Mesenchymal stem cell (in vitro differentiated cells and primary cell): ENCODE data around the gene TRAPPC4. TPM values are rescaled to one million over a fixed set of nuclear protein-coding genes. Genes with fewer than 3 reads are reported as not detected.

ENCODE experiments used
- small RNA-seq: library from polyadenylated mRNA; stranded (forward); fragments of <200 nt; extraction: miRNeasy Mini kit (QIAGEN cat#:217004); gene quantifications from one replicate; pipeline ENCODE3, GENCODE V24; 2013; ENCODE audit warnings: low read depth

Gene TRAPPC4

Small RNA genes lying within 50 kb of the gene (small RNA-seq; reads per million reads assigned to genes)
- gene AP003392.2 (not detected), gene RF00017 (not detected), gene RF00019 (not detected)
